NCI-H1694 (cell line): ENCODE results near the gene SCN7A.
"Not testable (repeated sequence)": the region's sequence is repeated elsewhere in the genome, so short reads cannot be mapped to it uniquely, and the experiment has no call there.

Experiments used
- DNase-seq: peaks from one replicate; lab custom pipeline; 2025; lab: John Stamatoyannopoulos, UW

The SCN7A gene

GRCh38 chr2:166494140-166494624 is at the start of gene SCN7A:
Gene SCN7A, minus strand, starts transcription at chr2:166494249. Its CDS starts 16,553 bp downstream, at chr2:166477696.
- no peak for DNase-seq

DNA sequence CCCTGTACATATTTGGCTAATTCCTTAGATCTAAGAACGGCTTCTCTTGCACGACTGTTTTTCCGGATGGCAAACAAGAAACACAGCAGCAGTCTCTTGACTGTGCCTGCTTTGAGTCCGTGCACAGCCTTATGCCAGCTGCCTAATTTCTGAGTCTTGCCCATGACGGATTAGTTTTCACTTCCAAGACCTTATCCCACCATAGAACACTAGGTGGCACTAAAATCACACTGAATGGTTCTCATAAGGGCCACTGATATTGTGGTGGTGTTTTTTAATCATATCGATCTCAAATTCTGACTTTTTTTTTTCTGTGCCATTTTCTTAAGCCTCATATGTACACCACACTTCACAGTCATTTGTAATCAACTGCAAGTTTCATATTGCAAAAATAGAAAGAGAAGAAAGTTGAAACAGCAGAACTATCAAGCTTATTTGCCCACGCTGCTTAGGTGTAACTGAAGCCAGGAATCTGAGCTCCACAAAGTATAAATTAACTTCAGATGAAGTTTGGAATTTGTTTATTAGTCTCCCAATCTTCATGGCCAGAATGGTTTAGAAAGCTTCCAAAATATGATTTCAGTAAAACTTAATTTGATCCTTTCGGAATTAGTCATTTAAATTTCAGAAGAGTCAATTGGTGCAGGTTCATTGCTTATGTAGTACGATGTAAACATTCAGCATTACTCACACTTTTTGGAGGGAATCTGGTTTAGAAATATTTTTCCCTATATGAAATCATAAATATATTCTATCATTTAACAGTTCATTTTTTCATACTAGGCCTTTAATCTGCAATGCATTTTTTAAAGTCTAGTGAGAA is 45.5 kb upstream of the SCN7A start:
- peak; percentile 80 for DNase-seq

DNA sequence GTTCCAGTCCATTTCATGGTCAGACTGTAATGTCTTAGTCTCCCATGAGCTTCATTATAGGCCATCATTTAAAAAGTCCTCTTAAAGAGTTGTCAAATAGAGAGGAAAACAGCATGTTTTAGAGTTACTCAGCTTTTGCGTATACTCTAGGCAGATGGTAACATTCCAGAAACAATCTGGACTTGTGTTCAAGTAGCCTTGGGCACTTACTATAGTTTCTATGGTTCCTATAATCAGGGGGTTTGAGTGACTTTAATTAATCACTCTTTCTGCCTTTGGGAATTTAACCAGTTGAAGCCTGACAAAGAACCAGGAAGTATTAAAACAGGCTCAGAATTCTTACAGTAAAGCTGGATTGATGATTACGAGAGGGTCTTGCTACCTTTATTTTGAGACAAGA is 42.1 kb upstream of the SCN7A start:
- no peak for DNase-seq

DNA sequence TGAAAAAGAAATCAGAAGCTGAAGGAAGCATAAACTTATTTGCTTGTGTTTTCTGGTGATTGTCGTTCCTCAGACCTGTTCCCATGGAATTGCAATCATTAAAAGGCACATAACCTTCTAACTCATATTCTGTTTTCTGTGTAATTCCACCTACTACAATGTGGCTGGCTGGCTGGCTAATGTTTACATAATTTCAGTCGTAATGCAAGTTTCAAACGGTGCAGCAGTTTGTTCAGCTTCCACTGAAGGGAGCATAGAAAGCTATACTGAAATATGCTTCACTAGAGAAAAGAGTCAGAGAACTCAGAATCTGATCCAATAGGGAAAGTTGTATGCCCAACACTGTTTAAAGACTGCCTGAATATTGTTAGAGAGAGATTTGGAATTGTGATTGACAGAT is 27.1 kb upstream of the SCN7A start:
- DNase-seq = no peak

DNA sequence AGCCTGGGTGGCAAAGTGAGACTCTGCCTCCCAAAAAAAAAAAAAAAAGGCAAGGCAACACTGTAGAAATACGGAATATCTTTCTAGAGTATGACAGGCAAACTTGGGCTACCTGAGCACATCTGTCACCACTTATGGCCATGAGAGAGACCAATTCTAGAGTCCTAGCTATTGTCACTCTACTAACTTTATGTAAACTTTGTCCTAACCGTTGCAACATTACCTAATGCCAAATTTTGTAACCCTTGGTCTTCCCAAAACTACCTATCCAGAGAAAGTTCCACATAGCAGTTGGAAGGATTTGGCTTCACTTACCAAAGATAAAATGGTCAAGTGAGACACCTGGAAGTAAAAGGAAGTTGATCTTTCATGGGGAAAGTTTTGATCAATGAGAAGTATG is 26.6 kb upstream of the SCN7A start:
- no peak for DNase-seq

GRCh38 chr2:166519391-166519962 is 25.4 kb upstream of the SCN7A start:
- no peak for DNase-seq

DNA sequence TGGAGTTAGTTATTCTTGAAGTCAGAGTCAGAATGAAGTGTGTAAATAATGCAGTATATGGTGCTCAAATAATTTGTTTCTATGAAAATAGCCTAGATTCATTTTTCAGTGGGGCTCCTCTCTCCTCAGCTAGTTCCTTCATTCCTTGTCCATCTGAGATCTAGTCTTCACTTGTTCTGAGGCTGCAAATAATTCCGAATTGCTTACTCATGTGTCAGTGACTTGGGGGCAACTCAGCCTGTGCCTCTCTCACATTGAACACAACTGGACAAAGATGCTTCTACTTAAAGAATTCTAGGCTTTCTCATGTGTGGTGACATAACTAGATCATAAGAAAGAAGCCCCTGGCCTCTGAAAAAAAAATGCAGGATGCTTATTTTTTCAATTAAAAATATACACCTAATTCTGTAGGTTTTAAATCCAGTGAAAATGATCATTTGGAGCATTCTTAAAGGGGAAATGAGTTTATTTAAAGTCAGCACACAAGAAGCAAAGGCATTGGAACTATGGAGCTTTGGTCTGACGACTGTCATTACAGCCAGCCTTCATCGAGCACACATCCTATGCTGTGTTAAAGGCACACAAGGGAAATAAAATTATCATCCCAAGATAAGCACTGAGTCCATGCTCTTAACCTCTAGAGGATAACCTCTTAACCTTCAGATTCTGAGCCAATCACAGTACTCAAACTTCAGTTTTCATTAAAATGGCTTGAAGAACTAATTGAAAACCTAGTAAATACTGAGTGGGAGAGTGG is 24.8 kb upstream of the SCN7A start:
- DNase-seq = no peak

- DNase-seq = no peak
These were observed 23.5 kb upstream of the SCN7A start for GRCh38 chr2:166517533-166518061.

DNA sequence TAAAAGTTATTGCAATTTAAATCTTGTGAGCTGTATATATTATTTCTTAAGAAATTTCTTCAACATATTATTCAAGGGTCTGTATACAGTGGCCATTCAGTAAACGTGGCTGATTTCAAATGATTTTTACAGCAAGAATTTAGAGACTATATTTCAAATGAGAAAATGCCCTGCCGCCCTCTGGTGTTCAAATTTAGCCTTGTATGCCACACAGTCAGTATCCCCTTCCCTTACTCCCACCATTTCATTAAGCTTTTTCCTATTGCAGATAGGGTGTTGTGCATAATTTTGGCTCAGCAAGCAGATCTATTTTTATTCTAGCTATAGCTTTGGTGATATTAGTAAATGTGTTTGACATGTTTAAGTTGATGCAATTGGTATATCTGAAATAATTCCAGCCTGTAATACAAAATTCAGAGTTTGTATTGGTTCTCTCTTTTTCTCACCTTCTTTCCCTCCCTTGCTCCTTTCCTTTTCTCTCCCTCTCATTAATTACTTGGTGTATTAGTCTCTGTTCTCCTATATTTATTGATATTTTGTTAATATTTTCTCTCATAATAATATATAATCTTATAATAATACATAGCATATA is 22.8 kb upstream of the SCN7A start:
- DNase-seq = peak; percentile 16

DNA sequence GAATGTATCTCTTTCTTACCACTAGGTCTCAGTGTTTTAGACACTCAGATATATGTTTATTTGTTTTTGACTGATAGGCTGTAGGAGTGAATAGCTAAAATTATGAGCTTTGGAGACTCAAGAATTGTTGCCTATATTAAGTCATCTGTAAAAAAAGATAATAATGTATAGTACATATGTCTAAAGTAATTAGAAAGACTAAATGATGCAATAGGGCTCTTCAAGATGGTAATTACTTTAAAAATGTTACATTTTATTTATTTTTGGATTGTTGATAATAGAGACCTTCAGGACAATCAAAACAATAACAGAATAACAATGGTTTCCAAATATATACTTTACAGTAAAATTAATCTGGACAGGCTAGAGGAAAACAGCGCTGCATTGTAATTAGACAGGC is 19.9 kb upstream of the SCN7A start:
- DNase-seq = no peak

DNA sequence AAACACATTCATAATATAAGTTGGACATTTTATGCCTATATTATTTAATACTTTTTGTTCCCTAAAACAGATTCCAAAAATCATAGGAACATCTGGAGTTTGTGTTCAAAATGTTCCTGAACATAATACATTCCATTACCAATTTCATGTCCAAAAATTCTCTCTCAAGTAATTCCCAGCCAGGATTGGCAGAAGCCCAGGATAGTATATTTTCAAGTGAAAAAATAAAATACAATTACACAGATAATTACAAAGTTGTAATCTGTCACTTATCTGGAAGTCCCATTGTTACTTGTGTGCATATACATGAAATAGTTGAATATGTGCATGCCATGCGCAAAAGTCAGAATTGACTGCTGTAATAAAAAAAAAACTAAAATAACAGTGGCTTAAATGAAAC is 5.2 kb upstream of the SCN7A start:
- no peak for DNase-seq

GRCh38 chr2:166491461-166491860 is 2.6 kb downstream of the SCN7A start:
- no peak for DNase-seq

DNA sequence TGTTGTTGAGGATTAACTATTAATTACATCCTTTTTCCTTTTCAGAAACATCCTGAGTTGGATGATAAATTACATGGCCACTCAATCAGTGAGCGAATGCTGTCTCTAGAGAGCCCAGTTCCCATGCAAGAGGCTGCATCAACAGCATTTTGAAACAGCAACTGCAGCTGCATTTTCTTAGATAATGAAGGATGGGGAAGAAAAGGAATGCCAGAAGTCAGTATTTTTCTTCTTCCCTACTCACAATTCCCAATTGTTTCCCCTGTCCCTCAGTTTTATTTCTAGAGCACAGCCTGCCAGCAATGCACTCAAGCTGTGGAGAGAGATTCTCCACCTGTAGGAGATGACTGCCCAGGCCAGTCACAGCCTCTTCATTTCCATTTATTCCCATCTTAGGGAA is 6.9 kb downstream of the SCN7A start:
- no peak for DNase-seq

GRCh38 chr2:166485558-166486178 is 8.4 kb downstream of the SCN7A start:
- no peak for DNase-seq

DNA sequence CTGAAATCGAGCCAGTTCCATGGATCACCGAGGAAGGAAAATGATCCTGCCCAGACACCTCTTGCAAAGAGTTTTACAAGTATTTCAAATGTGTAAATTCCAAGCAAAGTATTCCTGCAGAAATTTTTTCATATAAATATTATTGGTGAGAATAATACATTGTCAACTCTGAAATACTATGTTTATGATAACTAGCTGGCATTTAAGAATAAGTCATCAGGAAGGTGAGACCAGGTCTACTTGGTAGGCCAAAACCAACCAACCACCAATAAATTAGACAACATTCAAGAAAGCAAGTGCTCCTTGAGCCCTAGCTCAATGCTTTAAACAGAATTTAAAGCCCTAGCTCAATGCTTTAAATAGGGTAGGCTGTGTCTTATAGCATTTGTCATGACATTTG is 21.7 kb downstream of the SCN7A start:
- DNase-seq = no peak

GRCh38 chr2:166468124-166469024 is 25.7 kb downstream of the SCN7A start:
- no peak for DNase-seq

GRCh38 chr2:166464187-166464586 is 29.9 kb downstream of the SCN7A start:
- DNase-seq = no peak

DNA sequence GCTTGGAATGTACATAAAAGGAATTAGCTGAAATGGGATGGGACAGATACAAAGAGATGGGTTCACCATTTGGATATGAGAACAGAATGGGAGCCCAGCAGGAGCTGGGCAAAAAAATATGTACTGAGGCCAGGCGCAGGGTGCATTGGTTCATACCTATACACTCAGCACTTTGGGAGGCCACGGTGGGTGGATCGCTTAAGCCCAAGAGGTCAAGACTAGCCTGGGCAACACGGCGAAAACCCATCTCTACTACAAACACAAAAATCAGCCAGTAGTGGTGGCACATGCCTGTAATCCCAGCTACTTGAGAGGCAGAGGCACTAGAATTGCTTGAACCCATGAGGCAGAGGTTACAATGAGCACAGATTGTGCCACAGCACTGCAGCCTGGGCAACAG is 30.4 kb downstream of the SCN7A start:
- DNase-seq = no peak

- DNase-seq = no peak
These were observed 35.4 kb downstream of the SCN7A start for GRCh38 chr2:166458674-166459073.

DNA sequence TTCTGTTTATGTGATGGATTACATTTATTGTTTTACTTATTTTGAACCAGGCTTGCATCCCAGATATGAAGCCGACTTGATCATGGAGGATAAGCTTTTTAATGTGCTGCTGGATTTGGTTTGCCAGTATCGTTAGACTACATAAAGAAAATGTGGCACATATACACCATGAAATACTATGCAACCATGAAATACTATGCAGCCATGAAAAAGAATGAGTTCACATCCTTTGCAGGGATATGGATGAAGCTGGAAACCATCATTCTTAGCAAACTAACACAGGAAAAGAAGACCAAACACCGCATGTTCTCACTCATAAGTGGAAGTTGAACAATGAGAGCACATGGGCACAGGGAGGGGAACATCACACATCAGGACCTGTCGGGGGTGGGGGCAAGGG is 38.2 kb downstream of the SCN7A start:
- not testable (repeated sequence) for DNase-seq
